ENCODE measurements around the gene TUBB1. TPM values are rescaled to one million over a fixed set of nuclear protein-coding genes. Genes with fewer than 3 reads are reported as not detected.

TUBB1 gene
- total RNA-seq, 1 experiment from 2014 or later, result not detected

GRCh38 chr20:59016795-59017492, 2.3 kb upstream of the TUBB1 start:
- no peak for DNase-seq (ENCODE audit: extremely low read depth, low read depth)

GRCh38 chr20:59017493-59018231, 1.6 kb upstream of the TUBB1 start:
- no peak for DNase-seq (ENCODE audit: extremely low read depth, low read depth)

- no peak for DNase-seq (ENCODE audit: extremely low read depth, low read depth)
Observed at GRCh38 chr20:59018817-59019216, 412 bp upstream of the TUBB1 start.

GRCh38 chr20:59020938-59021551, 1.8 kb downstream of the TUBB1 start:
- DNase-seq (ENCODE audit: extremely low read depth, low read depth), result no peak

GRCh38 chr20:59022754-59023153, 3.5 kb downstream of the TUBB1 start:
- no peak for DNase-seq (ENCODE audit: extremely low read depth, low read depth)

- no peak for DNase-seq (ENCODE audit: extremely low read depth, low read depth)
Observed at GRCh38 chr20:59023616-59024015, 4.4 kb downstream of the TUBB1 start.

- no peak for DNase-seq (ENCODE audit: extremely low read depth, low read depth)
Observed at GRCh38 chr20:59024111-59024530, 4.9 kb downstream of the TUBB1 start.

- DNase-seq (ENCODE audit: extremely low read depth, low read depth), result no peak
Observed at GRCh38 chr20:59025086-59025485, 5.9 kb downstream of the TUBB1 start.

- no peak for DNase-seq (ENCODE audit: extremely low read depth, low read depth)
Observed at GRCh38 chr20:59025511-59025910, 6.3 kb downstream of the TUBB1 start.

GRCh38 chr20:59026904-59027740, 7.9 kb downstream of the TUBB1 start:
- no peak for DNase-seq (ENCODE audit: extremely low read depth, low read depth)

- no peak for DNase-seq (ENCODE audit: extremely low read depth, low read depth)
Observed at GRCh38 chr20:59027741-59028320, 8.6 kb downstream of the TUBB1 start.

GRCh38 chr20:59028812-59029211, 9.6 kb downstream of the TUBB1 start:
- no peak for DNase-seq (ENCODE audit: extremely low read depth, low read depth)

GRCh38 chr20:59030911-59031563, 11.8 kb downstream of the TUBB1 start:
- no peak for DNase-seq (ENCODE audit: extremely low read depth, low read depth)

GRCh38 chr20:59031564-59032022, 12.4 kb downstream of the TUBB1 start:
- DNase-seq (ENCODE audit: extremely low read depth, low read depth), result no peak

GRCh38 chr20:59032023-59032712, 12.9 kb downstream of the TUBB1 start, which contains the start of gene ATP5F1E:
ATP5F1E (minus strand) TSS chr20:59032335; CDS start chr20:59032251, 84 bp downstream.
- DNase-seq (ENCODE audit: extremely low read depth, low read depth), result peak; percentile 93

- no peak for DNase-seq (ENCODE audit: extremely low read depth, low read depth)
Observed at GRCh38 chr20:59032713-59033059, 13.5 kb downstream of the TUBB1 start.

- DNase-seq (ENCODE audit: extremely low read depth, low read depth), result no peak
Observed at GRCh38 chr20:59033093-59033492, 13.9 kb downstream of the TUBB1 start.

GRCh38 chr20:59033616-59034165, 14.5 kb downstream of the TUBB1 start:
- DNase-seq (ENCODE audit: extremely low read depth, low read depth), result no peak

GRCh38 chr20:59035381-59035780, 16.2 kb downstream of the TUBB1 start:
- no peak for DNase-seq (ENCODE audit: extremely low read depth, low read depth)
